K562 (cell line): ENCODE data around the gene AGMO. TPM values are rescaled to one million over a fixed set of nuclear protein-coding genes. Genes with fewer than 3 reads are reported as not detected.

Experiments used
- ATAC-seq: fragments of 200-7000 bp; cut with Tn5 transposase; 3 replicates; pipeline ENCODE4 v1.9.1; 2020; ENCODE audit warnings: moderate library complexity
- BruUV-seq: library from RNA; stranded (reverse); fragments of 400-500 nt; replicated peaks from 2 replicates; lab custom pipeline; 2021; lab: Mats Ljungman, UMichigan
- CTCF ChIA-PET: fragments of 300-600 bp; formaldehyde crosslinking; extraction: SDS; loops from one replicate; lab custom pipeline; 2021; ENCODE audit warnings: low intra/inter-chr PET ratio; lab: Yijun Ruan, JAX
- POLR2A ChIA-PET: fragments of 300-600, 350-650 bp; sonication (Branson Sonifier 250); formaldehyde crosslinking; extraction: SDS; loops from one replicate; lab custom pipeline; 2021; ENCODE audit warnings: antibody characterized with exemption, inconsistent platforms; lab: Yijun Ruan, JAX
- DNase-seq, 4 experiments: peaks; one replicate each; pipeline versions ENCODE4 v3.0.0 to v3.0.0-alpha.2; 2011 to 2018; ENCODE audit warnings: low spot score in 3 of 4, mixed read lengths in 3 of 4; ENCODE audit errors: extremely low read depth in 1 of 4
- FAIRE-seq: peaks from 2 replicates; lab custom pipeline; 2011; peaks lifted over from hg19 to GRCh38; lab: Jason Lieb, UNC
- H2AFZ ChIP-seq: 2 replicates; pipeline ENCODE4 v1.6.0; 2011; ENCODE audit warnings: low read depth, low read length, control low read depth, inconsistent platforms
- H3K27ac ChIP-seq: fragments of 200-600 bp; 3 replicates; pipeline ENCODE4 v1.8.0; 2011; ENCODE audit warnings: low read depth, mild to moderate bottlenecking, control low read depth, inconsistent platforms, low read length, moderate library complexity, mixed read lengths; ENCODE audit errors: extremely low read depth
- H3K27me3 ChIP-seq, 2 experiments: fragments of 300-600 bp in 1 of 2; 2 replicates in 1 of 2; 3 replicates in 1 of 2; pipeline versions ENCODE4 v1.6.0 to v1.8.0; 2011; ENCODE audit warnings: inconsistent platforms in 2 of 2, low read length in 2 of 2, mild to moderate bottlenecking in 1 of 2, mixed read lengths in 1 of 2, moderate library complexity in 1 of 2; ENCODE audit not compliant: control insufficient read depth in 2 of 2, insufficient read depth in 2 of 2
- H3K36me3 ChIP-seq: fragments of 300-600 bp; 3 replicates; pipeline ENCODE4 v1.8.0; 2011; ENCODE audit warnings: mild to moderate bottlenecking, low read length, inconsistent platforms; ENCODE audit not compliant: control insufficient read depth, insufficient read depth
- H3K4me1 ChIP-seq, 2 experiments: fragments of 200-600 bp in 1 of 2; replicated peaks in 1 of 2; 2 replicates in 1 of 2; 3 replicates in 1 of 2; pipeline versions ENCODE4 v1.5.1 to v1.8.0; 2011; ENCODE audit warnings: inconsistent platforms in 2 of 2, low read length in 2 of 2, mild to moderate bottlenecking in 1 of 2, mixed read lengths in 1 of 2, moderate library complexity in 1 of 2; ENCODE audit not compliant: control insufficient read depth in 2 of 2, insufficient read depth in 2 of 2
- H3K4me2 ChIP-seq: 2 replicates; pipeline ENCODE4 v1.6.1; 2011; ENCODE audit warnings: low read length, control low read depth, inconsistent platforms, mixed read lengths; ENCODE audit not compliant: insufficient read depth
- H3K4me3 ChIP-seq: fragments of 200-600 bp; sonication (generic), shearing (Covaris generic); 2 replicates; pipeline ENCODE4 v1.5.1; 2016; ENCODE audit warnings: control low read depth, inconsistent platforms
- H3K79me2 ChIP-seq: fragments of 200-600 bp; 3 replicates; pipeline ENCODE4 v1.8.0; 2011; ENCODE audit warnings: low read length, inconsistent platforms; ENCODE audit not compliant: control insufficient read depth, insufficient read depth
- H3K9ac ChIP-seq, 2 experiments: 2 replicates each; pipeline versions ENCODE4 v1.6.0 to v1.6.1; 2011; ENCODE audit warnings: low read depth in 2 of 2, low read length in 2 of 2, control low read depth in 1 of 2, inconsistent platforms in 1 of 2, mild to moderate bottlenecking in 1 of 2, mixed read lengths in 1 of 2; ENCODE audit not compliant: insufficient read depth in 1 of 2
- H3K9me1 ChIP-seq: one replicate; pipeline ENCODE4 v1.6.0; 2011; ENCODE audit warnings: inconsistent platforms, mild to moderate bottlenecking, low read length, moderate library complexity; ENCODE audit not compliant: control insufficient read depth, insufficient read depth
- H3K9me3 ChIP-seq: replicated peaks from 2 replicates; pipeline ENCODE4 v1.5.1; 2011; ENCODE audit warnings: low read depth, low read length, inconsistent platforms; ENCODE audit not compliant: control insufficient read depth, insufficient read depth
- H4K20me1 ChIP-seq: replicated peaks from 2 replicates; pipeline ENCODE4 v1.6.1; 2011; ENCODE audit warnings: low read length, inconsistent platforms, mixed read lengths; ENCODE audit not compliant: control insufficient read depth, insufficient read depth
- DLX4 ChIP-seq: fragments of 250-450 bp; sonication (Bioruptor Pico); IDR thresholded peaks from 2 replicates; pipeline ENCODE4 v1.6.1; 2021; ENCODE audit warnings: mild to moderate bottlenecking
- FOXJ2 ChIP-seq: fragments of 200-800 bp; sonication (Bioruptor generic); IDR thresholded peaks from 2 replicates; pipeline ENCODE4 v1.6.1; 2016; ENCODE audit warnings: missing genetic modification characterization, missing compliant biosample characterization
- MTA1 ChIP-seq: fragments of 450-650 bp; IDR thresholded peaks from 2 replicates; pipeline ENCODE4 v1.6.1; 2017; ENCODE audit warnings: borderline replicate concordance
- TAF15 ChIP-seq: fragments of 200-400 bp; formaldehyde crosslinking; IDR thresholded peaks from 2 replicates; pipeline ENCODE4 v1.6.1; 2017; ENCODE audit warnings: mild to moderate bottlenecking, low read depth, low read length, moderate library complexity
- WGBS: fragments of 100-300 bp; shearing (Covaris generic); methylation state at CpG from one replicate; pipeline ENCODE4 v1.1.6; 2016; ENCODE audit warnings: low coverage, mixed read lengths; ENCODE audit not compliant: insufficient coverage; ENCODE audit errors: missing lambda C conversion rate; 5-methylcytosine and 5-hydroxymethylcytosine counted together
- in situ Hi-C: fragments of 300-500 bp; cut with MboI; formaldehyde crosslinking; loops from 4 replicates; pipeline ENCODE4 v1.15.0; 2018; ENCODE audit warnings: inconsistent platforms, mixed read lengths
- intact Hi-C: fragments of 100-400 bp; cut with micrococcal nuclease; formaldehyde crosslinking; loops from 2 replicates; pipeline ENCODE4 v1.14.2; 2022
- polyA plus RNA-seq, 8 experiments: library from polyadenylated mRNA; depleted of rRNA in 4 of 8; stranded (reverse) in 5 of 8; unstranded in 3 of 8; fragments of >200 nt; fragmentation: Nextera tagmentation in 2 of 8; fragmentation: Illumina TruSeq in 1 of 8; extraction: Ambion mirVana in 2 of 8; extraction: Trizol in 1 of 8; gene quantifications; 2 replicates each; pipeline versions ENCODE4 v1.2.1 to v1.2.3, GENCODE V29; 2011 to 2014; ENCODE audit warnings: inconsistent platforms in 1 of 8, missing spikeins in 1 of 8
- total RNA-seq, 7 experiments: library from RNA; depleted of rRNA in 6 of 7; stranded (reverse); fragments of >200 nt in 6 of 7; fragmentation: Illumina TruSeq in 2 of 7; extraction: Trizol in 2 of 7; gene quantifications; 2 replicates each; pipeline versions ENCODE4 v1.2.1 to v1.2.3, GENCODE V29; 2011 to 2021; ENCODE audit warnings: low replicate concordance in 1 of 7
- TF ChIP-seq, protein P1 (sequence below): sonication (generic); formaldehyde crosslinking; IDR thresholded peaks from 2 replicates; pipeline ENCODE4 v1.8.1; 2022; ENCODE audit warnings: missing genetic modification reagents

AGMO gene
- total and polyA plus RNA-seq, 9 of the 15 experiments (the other 6 are each of a cell fraction or from before 2014, with no cell fraction given) = 0.30 to 1.4 (median 0.69) TPM; not detected in 1

- in situ Hi-C loops (no loop called here), intact Hi-C loops (no loop called here)
- H3K4me1 ChIP-seq = no peaks in the 10 kb centered on the region
- ATAC-seq (no peak), DNase-seq (no peak), FAIRE-seq (no peak)
- ChIA-PET POLR2A (no interaction called here), CTCF (no interaction called here)
- no peak for TF ChIP-seq TAF15
- no peak for TF ChIP-seq MTA1
- TF ChIP-seq, protein P1, sequence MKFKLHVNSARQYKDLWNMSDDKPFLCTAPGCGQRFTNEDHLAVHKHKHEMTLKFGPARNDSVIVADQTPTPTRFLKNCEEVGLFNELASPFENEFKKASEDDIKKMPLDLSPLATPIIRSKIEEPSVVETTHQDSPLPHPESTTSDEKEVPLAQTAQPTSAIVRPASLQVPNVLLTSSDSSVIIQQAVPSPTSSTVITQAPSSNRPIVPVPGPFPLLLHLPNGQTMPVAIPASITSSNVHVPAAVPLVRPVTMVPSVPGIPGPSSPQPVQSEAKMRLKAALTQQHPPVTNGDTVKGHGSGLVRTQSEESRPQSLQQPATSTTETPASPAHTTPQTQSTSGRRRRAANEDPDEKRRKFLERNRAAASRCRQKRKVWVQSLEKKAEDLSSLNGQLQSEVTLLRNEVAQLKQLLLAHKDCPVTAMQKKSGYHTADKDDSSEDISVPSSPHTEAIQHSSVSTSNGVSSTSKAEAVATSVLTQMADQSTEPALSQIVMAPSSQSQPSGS = no peak
- no peak for TF ChIP-seq DLX4 (CRISPR knock-in tag)
- TF ChIP-seq FOXJ2 (tag) = no peak
- H3K27ac ChIP-seq = no peak overlapping the region
- no peaks in the 10 kb centered on the region for H3K27me3 ChIP-seq
- no peaks in the 10 kb centered on the region for H3K9me1 ChIP-seq
- H3K36me3 ChIP-seq = no peaks in the 10 kb centered on the region
- H2AFZ ChIP-seq = no peak overlapping the region
- no peak overlapping the region for H3K9ac ChIP-seq
- H3K79me2 ChIP-seq = no peaks in the 10 kb centered on the region
- no peak overlapping the region for H3K4me2 ChIP-seq
- no peak overlapping the region for H3K4me3 ChIP-seq
- H4K20me1 ChIP-seq = no peaks in the 10 kb centered on the region
- H3K9me3 ChIP-seq = 0 out of 2 replicates have a peak, but pooled peaks cover 2% of the 10 kb centered on the region
- WGBS = 0% methylated on average over 3 of the region's 3 CpGs
- no TSS peak for BruUV-seq
Observed at GRCh38 chr7:15571301-15571878, 9.6 kb upstream of the AGMO start.
